ENCODE data around the gene ATP13A1.

Gene ATP13A1

DNA sequence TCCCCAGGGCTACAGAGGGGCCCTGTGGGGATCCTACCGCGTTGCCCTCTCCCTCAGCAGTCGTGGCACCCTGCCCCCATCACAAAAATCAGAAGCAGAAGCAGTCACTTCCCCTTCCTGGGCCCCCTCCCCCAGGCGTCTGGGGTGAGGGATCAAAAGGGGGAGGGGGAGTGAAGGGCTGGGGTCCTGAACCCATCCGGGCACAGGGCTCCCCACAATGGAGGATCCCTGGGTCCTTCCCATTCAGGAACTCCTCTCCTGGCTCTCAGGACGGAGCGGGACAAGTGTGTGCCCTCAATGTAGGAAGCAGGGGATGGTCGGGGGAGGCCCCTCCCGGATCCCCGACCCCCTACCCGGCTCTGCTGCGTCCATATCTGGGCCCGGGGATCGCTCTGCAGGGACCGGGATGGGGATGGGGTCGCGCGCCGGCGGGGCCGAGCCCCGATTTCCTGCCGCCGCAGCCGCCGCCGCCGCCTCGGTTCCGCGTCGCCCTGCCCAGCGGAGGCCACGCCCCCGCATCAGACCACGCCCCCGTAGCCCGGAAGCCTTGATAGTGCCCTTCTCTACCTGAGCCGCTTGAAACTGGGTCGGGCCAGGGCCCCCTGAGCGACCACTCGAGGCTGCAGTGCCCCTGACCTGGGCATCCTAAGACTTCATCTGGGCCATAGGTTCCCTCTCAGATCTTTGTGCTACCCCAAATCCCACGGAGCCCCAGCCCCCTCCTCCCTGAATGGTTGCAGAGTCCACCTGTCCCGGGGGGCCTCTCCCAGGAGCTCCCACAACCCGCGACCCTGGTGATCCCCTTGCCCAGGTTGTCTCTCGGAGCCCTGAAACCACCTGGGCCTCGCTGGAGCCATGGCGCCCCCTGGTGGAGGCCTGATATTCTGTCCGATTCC is 20.1 kb downstream of the ATP13A1 start, which contains the start of gene GMIP:
GMIP (minus strand) TSS at position 500 of the 896 bp plus-strand sequence; CDS start at position 372, 128 bp downstream.
- DNase-seq (ENCODE audit: low read depth): no peak

GRCh38 chr19:19642506-19643157 is 20.8 kb downstream of the ATP13A1 start:
- no peak for DNase-seq (ENCODE audit: low read depth)

- no peak for DNase-seq (ENCODE audit: low read depth)
Measured at GRCh38 chr19:19637523-19638251, 25.8 kb downstream of the ATP13A1 start.

DNA sequence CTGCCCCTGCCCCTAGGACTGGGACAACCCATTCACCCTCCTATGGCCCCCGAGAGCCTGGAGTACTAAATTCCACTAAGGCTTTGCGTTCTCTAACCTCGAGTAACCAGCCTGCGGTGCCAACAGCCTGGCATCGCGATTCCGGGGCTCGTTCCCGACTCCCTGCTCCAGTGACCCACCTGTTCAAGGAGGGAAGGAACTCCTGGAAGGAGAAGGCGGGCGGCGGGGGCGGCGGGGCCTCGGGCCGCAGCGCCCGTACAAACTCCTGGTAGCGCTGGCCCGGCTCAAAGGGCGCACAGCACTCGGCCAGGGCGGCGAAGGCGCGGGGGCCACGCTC is 26.3 kb downstream of the ATP13A1 start:
- no peak for DNase-seq (ENCODE audit: low read depth)

GRCh38 chr19:19636573-19637185 is 26.8 kb downstream of the ATP13A1 start:
- no peak for DNase-seq (ENCODE audit: low read depth)

DNA sequence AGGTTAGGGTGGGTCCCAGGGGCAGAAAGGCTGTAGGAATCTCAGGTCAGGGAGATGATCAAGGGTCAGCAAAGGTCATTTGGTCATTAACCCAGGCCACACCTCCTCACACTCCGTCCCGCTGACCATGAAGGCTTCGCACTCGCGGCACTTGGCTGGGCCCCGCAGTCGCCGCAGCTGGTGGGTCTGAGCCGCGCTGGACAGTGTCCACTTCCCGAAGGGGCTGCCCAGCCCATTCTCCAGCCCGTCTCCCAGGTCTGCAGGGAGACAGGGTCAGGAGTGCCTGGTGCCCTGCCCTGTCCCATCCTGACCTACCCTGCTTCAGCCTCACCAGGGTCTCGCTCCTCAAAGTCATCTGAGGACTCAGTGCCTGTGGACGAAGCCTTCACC is 28.2 kb downstream of the ATP13A1 start:
- no peak for DNase-seq (ENCODE audit: low read depth)

GRCh38 chr19:19634516-19635312 is 28.8 kb downstream of the ATP13A1 start:
- DNase-seq (ENCODE audit: low read depth): no peak

- DNase-seq (ENCODE audit: low read depth): no peak
Measured at GRCh38 chr19:19633711-19634515, 29.6 kb downstream of the ATP13A1 start.

DNA sequence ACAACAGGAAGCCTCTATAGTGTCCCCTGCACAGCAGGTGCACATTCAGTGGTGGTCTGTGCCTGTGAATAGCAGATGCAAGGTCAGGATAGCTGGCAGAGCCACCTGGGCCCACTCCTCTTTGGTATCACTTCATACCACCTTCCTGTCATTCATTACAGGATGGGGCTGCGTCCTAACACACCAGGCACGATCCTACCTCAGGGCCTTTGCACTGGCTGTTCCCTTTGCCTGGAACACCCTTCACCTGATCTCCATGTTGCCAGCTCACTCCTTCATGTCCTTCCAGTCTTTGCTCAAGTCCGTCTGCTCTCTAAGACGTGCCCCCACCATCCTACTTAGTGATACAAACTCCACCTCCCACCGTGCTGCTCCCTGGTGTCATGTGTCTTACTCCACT is 30.8 kb downstream of the ATP13A1 start:
- no peak for DNase-seq (ENCODE audit: low read depth)

GRCh38 chr19:19631346-19631745 is 32.1 kb downstream of the ATP13A1 start:
- DNase-seq (ENCODE audit: low read depth): no peak

- DNase-seq (ENCODE audit: low read depth): no peak
Measured at GRCh38 chr19:19630426-19630825, 33.0 kb downstream of the ATP13A1 start.

DNA sequence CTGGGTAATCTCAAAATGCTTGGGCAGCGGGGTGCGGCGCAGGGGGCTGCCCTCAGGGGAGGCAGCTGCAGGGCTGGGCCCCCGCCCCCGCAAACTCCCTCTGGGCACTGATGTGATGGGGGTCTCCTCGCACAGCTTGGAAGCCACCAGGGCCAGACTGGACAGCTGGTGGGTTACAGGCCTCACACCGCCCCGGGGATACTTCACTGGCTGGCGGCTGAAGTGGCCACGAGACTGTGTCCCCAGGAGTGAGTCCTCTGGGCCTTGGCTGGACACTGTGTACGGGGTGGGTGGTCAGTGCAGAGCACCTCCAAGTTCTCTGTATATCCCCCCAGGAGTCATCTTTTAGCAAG is 33.4 kb downstream of the ATP13A1 start:
- DNase-seq (ENCODE audit: low read depth): no peak

DNA sequence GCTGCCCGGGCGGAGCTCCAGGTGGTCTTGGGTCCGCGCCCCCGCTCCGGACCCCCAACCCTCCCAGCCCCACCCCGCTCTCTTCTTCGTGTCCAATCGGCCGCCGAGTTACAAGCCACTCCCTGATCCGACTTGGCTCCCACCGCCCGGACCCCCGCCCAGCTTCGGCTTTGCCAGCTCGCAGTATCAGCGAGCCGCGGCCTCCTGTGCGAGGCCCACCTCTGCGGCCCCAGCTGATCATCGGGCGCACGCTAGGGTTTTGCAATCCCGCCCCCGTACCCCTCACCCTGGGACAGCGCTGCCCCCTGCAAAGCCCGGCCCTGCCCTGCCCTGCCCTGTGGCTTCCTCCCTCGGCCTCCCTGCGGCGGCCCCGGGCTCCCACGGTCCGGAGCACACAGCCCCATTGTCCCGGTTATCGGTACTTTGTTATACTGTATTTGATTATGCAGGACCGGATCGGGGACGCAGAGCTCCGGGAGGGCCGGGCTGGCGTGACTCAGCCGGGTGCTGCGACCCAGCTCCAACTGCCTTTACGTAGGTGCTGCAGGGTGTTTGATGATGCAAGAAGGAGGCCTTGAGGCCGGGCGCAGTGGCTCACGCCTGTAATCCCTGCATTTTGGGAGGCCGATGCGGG is 34.9 kb downstream of the ATP13A1 start:
- DNase-seq (ENCODE audit: low read depth): no peak

DNA sequence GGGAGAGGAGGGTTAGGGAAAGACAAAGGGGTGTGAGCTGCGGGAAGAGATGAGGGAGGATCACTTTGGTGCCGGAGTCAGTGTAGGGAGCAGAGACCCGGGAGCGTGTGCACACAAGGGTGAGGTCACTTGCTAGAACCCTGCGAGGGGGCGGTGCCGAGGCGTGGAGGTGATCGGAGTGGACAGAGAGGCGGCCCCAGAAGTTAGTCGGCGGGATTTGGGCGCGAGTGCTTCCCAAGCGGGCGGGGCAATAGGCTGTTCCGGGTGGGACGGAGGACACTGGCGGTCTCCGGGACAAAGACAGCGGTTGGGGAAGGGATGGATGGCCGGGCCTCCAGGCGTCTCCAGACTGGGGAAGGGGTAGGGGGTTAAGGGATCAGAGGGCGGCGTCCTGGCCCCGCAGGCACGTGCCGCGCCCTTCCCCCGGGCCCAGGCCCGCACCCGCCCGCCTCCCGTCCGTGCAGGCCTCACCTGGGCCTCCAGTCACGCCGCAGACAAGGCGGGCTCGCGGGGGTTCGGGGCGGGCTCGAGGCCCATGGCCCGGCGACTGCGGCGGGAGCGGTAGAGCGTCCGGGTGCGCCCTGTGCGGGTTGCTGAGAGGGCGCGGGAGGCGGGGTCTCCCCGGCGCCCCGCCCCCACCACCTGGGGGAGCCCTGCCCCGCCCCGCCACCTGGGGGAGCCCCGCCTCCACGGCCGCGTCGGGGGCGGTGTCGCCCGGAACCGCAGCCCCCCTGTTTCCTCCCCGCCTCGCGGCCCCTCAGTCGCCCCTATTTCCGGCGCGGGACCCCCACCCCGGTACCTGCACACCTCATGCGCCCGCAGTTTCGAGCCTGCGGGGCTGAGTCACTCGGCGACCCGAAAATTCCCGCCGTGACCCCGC is 35.6 kb downstream of the ATP13A1 start, which contains the start of gene LPAR2:
LPAR2 (minus strand) TSS at position 600 of the 880 bp plus-strand sequence. CDS start 945 bp downstream, outside the sequence.
- DNase-seq (ENCODE audit: low read depth): no peak

DNA sequence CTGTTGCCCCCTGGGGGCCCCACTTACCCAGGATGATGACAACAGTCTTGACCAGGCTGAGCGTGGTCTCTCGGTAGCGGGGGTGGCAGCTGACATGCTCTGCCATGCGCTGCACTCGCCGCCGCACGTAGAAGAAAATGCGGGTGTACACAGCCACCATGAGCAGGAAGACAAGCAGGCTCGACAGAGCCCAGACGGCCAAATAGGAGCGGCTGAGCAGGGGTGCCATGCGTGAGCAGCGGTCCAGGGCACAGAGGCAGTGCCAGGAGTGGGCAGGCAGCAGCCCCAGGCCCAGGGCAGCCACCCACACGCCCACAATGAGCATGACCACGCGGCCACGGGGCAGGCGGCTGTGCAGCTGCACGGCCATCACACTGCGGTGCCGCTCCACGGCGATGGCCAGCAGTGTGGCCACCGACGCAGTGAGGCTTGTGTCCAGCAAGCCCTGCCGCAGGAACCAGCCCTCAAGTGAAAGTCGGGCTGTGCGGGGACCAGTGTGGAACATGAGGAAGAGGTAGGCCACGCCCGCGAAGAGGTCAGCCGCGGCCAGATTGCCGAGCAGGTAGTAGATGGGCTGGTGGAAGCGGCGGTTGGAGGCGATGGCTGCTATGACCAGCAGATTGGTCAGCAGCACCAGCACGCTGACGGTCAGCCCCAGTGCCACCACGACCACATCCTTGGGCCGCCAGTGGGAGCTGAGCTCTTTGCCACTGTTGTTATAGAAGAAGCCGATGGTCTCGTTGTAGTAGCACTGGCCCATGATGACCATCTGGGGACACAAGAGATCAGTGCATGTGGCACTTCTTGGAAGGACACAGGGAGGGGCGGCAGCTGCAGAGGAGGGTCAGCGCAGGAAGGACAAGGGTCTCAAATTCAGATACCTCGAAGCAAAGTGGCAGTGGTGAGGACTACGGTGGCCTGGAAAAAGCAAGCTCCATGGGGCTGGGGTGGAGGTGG is 36.7 kb downstream of the ATP13A1 start:
- DNase-seq (ENCODE audit: low read depth): no peak

DNA sequence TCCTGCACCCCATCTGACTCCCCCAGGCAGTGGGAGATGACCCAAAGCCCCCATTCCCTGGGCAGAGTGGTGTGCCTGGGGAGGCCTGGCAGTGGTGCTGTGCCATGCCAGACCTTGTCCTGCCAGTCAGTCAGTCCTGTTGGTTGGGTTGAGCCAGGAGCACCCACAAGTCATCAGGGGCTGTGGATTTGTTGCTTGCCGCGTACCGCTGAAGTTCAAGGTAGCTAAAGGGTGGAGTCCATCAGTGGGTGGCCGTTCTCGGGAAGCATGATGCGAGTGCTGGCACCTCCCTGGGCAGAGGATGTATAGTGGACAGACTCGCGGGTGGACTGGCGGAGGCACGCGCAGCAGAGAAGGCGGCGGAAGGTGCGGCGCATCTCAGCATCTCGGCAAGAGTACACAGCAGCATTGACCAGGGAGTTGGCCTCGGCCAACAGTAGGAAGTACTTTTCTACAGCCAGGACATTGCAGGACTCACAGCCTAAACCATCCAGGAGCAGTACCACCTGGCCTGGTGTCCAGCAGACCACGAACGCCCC is 39.4 kb downstream of the ATP13A1 start:
- DNase-seq (ENCODE audit: low read depth): no peak

DNA sequence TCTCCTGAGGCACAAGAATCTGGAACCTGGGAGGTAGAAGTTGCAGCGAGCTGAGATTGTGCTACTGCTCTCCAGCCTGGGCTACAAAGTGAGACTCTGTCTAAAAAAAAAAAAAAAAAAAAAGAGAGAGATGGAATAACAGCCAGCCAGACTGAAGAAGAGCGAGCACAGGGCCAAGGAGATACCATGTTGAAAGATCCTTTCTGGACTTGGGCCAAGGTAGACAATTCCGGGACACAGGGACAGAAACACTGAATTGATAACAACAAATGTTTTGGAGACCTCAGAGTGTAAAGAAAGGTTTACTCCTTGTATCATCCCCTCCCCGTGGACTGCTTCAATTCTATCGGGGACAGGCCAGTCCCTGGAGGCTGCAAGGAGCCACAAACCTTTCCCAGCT is 40.1 kb downstream of the ATP13A1 start:
- DNase-seq (ENCODE audit: low read depth): no peak

GRCh38 chr19:19619849-19620210 is 43.6 kb downstream of the ATP13A1 start:
- DNase-seq (ENCODE audit: low read depth): no peak
